Measurements from ENCODE around the gene KDELR1.

GRCh38 chr19:48348045-48348444 lies 43.3 kb downstream of the KDELR1 start:
- TF ChIP-seq GATA2 (IDR thresholded peaks at IDR 0.05; ENCODE audit: low read depth, low read length): no peak
- TF ChIP-seq GATA3 (IDR thresholded peaks at IDR 0.05; ENCODE audit: low read depth, low read length): no peak

Data from SH-SY5Y (cell line).